ENCODE measurements around the gene MFSD2A.

MFSD2A gene

GRCh38 chr1:39928809-39929587 lies 25.9 kb upstream of the MFSD2A start:
- no peak for TF ChIP-seq CTCF (IDR thresholded peaks at IDR 0.05; ENCODE audit: extremely low read depth, missing control alignments)
- DNase-seq (ENCODE audit: low spot score), result no peak

DNA sequence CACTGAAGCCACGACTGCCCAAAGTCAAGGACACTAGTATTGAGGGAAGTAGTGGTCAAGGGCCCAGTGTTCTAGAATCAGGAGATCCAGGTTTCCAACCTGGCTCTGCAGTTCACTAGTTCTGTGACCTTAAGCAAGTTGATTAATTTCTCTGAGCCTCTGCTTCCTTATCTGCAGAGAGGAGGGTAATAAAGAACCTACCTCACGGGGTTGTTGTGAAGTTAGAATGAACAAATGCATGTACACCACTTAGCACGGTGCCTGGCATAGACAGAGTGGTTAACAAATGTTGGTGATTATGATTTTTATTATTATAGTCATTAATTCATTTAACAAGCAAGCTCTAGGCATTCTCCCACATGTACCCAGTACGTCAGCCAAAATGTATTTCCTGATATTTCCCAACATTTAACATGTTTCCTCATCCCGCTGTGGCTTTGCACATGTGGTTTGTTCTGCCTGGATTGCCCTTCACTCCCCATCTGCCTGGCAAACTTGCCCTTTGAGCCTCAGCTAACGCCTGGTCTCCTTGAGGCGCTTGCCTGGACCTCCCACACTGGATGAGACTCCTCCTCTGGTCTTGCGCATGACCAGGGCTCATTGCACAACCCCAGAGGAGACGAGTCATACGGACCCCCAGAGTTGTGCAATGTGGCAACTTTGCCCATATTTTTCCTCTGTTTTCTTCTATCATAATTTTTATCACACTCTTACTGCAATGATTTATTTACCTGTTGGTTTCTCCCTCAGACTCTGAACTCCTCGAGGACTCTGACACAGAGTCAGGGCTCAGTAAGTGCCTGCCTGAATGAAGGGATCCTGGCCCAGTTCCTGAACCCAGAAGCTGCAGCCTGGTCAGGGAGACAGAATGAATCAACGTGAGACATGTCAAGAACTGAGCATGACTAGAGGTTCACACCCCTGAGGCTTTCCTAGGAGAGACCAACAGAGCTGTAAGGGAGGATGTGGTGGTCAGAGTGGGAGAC lies 20.7 kb upstream of the MFSD2A start:
- no peak for DNase-seq (ENCODE audit: low spot score)

DNA sequence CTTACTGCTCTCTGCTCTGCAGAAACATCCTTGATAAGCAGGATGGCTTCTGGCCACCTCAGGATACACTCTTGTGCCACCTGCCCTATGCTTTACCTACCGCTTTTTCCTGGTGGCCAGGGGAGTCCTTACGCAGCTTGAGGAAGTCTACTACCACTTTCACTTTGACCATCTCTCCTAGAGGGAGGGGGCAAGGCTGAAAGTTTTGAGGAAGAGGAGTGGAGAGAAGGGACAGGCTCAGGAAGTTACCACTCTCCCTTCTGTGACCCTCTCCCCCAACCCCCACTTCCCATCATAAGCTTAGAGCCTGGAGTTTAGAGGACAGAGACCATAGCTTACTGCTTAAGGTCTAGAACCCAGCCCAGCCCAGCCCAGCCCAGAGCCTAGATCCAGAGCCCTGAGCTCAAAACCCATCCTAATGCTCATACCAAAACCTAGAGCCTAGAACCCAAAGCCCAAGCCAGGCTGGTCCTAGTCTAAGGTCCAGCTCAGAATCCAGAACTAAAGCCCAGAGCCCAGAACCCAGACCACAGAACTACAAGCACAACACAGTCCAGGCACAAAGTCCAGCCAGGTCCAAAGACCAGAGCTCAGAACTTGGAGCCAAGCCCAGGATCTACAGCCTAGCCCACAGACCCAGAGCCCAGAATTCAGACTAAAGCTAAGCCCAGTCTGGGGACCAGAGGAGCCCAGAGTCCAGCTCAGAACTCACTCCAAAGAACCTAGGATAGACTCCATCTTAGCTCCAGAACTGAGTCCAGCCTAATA lies 18.0 kb upstream of the MFSD2A start:
- TF ChIP-seq CTCF (IDR thresholded peaks at IDR 0.05; ENCODE audit: extremely low read depth, missing control alignments), result no peak
- no peak for DNase-seq (ENCODE audit: low spot score)

More for the DNA sequence above, 20.7 kb upstream of the MFSD2A start:
- no peak for TF ChIP-seq CTCF (IDR thresholded peaks at IDR 0.05; ENCODE audit: extremely low read depth, missing control alignments)

DNA sequence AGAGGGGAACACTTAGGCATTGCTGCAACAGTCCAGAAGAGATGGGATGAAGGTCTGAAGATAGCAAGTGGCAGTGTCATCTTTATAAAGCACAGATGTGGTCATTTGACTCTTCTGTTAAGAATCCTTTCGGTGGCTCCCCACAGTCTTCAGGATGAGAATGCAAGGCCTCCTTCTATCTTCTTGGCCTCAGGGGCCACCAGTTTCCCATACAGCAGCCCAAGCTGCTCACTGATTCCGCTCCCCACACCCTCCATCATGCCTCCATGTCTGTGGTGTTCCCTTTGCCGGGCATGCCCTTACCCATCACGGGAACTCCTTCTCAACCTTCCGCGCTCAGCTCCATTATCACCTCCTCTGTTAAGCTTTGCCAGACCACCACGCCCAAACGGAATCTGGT lies 16.1 kb upstream of the MFSD2A start:
- TF ChIP-seq CTCF (IDR thresholded peaks at IDR 0.05; ENCODE audit: extremely low read depth, missing control alignments), result no peak
- DNase-seq (ENCODE audit: low spot score), result no peak

- no peak for DNase-seq (ENCODE audit: low spot score)
- no peak for TF ChIP-seq CTCF (IDR thresholded peaks at IDR 0.05; ENCODE audit: extremely low read depth, missing control alignments)
Observed at GRCh38 chr1:39940253-39940652, 14.7 kb upstream of the MFSD2A start.

GRCh38 chr1:39940980-39941871 lies 13.7 kb upstream of the MFSD2A start:
- no peak for DNase-seq (ENCODE audit: low spot score)
- no peak for TF ChIP-seq CTCF (IDR thresholded peaks at IDR 0.05; ENCODE audit: extremely low read depth, missing control alignments)
